ENCODE measurements around the gene EXOC5. TPM values are rescaled to one million over a fixed set of nuclear protein-coding genes. Genes with fewer than 3 reads are reported as not detected.

The EXOC5 gene
- total RNA-seq: 124 TPM

GRCh38 chr14:57268161-57269069, at the start of gene EXOC5, which contains the start of gene AP5M1:
TSS of gene EXOC5 (minus strand) at chr14:57268905. CDS start at chr14:57268648, 257 bp downstream.
TSS of gene AP5M1 (plus strand) at chr14:57268971. CDS start at chr14:57269315, 344 bp downstream.

Other genes starting within 250 kb of the EXOC5 start
- gene AP5M1, start 66 bp upstream of the EXOC5 start, total RNA-seq: 50.4 TPM
- gene NAA30, start 121.7 kb upstream of the EXOC5 start, total RNA-seq: 39.4 TPM
- gene CCDC198, start 225.0 kb upstream of the EXOC5 start, total RNA-seq: not detected

Data from camera-type eye (tissue), 1 donor.